BE2C (cell line): ENCODE results near the gene KRT17.

ENCODE experiments used
- DNase-seq: peaks from one replicate; pipeline ENCODE4 v3.0.0-alpha.2; 2020
- H3K27me3 ChIP-seq: fragments of 250-450 bp; sonication (Bioruptor Pico); 2 replicates; pipeline ENCODE4 v1.5.1; 2020; ENCODE audit warnings: mild to moderate bottlenecking
- H3K36me3 ChIP-seq: fragments of 250-450 bp; sonication (Bioruptor Pico); 2 replicates; pipeline ENCODE4 v1.5.1; 2020; ENCODE audit warnings: mild to moderate bottlenecking
- H3K4me1 ChIP-seq: fragments of 250-450 bp; sonication (Bioruptor Pico); 2 replicates; pipeline ENCODE4 v1.5.1; 2020
- H3K4me3 ChIP-seq: 2 replicates; pipeline ENCODE4 v1.5.1; 2011; ENCODE audit warnings: low read depth, low read length
- H3K9me3 ChIP-seq: fragments of 250-450 bp; sonication (Bioruptor Pico); 2 replicates; pipeline ENCODE4 v1.5.1; 2020
- CTCF ChIP-seq: IDR thresholded peaks from 2 replicates; pipeline ENCODE4 v1.5.1; 2012; ENCODE audit warnings: mild to moderate bottlenecking, low read depth, low read length

KRT17 gene

GRCh38 chr17:41575336-41575735 is 49.0 kb downstream of the KRT17 start:
- no peak for TF ChIP-seq CTCF
- Histone ChIP-seq H3K4me3 (no peak overlapping the region), H3K27me3 (no peaks in the 10 kb centered on the region), H3K4me1 (0 out of 2 replicates have a peak, but pooled peaks cover 7% of the 10 kb centered on the region), H3K9me3 (no peaks in the 10 kb centered on the region), H3K36me3 (no peaks in the 10 kb centered on the region)
- no peak for DNase-seq

- H3K36me3 ChIP-seq: no peaks in the 10 kb centered on the region
- peak; percentile 22 for DNase-seq
- H3K9me3 ChIP-seq: no peaks in the 10 kb centered on the region
- no peak for TF ChIP-seq CTCF
- 0 out of 2 replicates have a peak, but pooled peaks cover 4% of the 10 kb centered on the region for H3K4me1 ChIP-seq
- H3K4me3 ChIP-seq: no peak within 1 kb of the TSS
- no peaks in the 10 kb centered on the region for H3K27me3 ChIP-seq
These were observed 52.6 kb downstream of the KRT17 start, which contains the start of gene KRT9 for GRCh38 chr17:41571561-41572434. TSS of gene KRT9 (minus strand) at chr17:41572059. CDS start at chr17:41571992, 67 bp downstream.
